H9 (cell line): ENCODE data around the gene KAT7. TPM values are rescaled to one million over a fixed set of nuclear protein-coding genes. Genes with fewer than 3 reads are reported as not detected.

ENCODE experiments used
- DNase-seq: peaks from one replicate; pipeline ENCODE4 v3.0.0-alpha.2; 2017
- H2AFZ ChIP-seq: one replicate; pipeline ENCODE4 v1.6.1; 2013; ENCODE audit warnings: mild to moderate bottlenecking, low read length, control low read depth, moderate library complexity
- H2AK5ac ChIP-seq: 2 replicates; pipeline ENCODE4 v1.6.1; 2013; ENCODE audit warnings: low read length, control low read depth, mixed read lengths; ENCODE audit not compliant: insufficient read length
- H2BK120ac ChIP-seq: one replicate; pipeline ENCODE4 v1.6.1; 2013; ENCODE audit warnings: low read depth, mild to moderate bottlenecking, low read length, control low read depth, inconsistent platforms; ENCODE audit not compliant: poor library complexity, severe bottlenecking
- H2BK12ac ChIP-seq: 2 replicates; pipeline ENCODE4 v1.6.1; 2013; ENCODE audit warnings: low read length, control low read depth, mixed read lengths, low read depth; ENCODE audit not compliant: insufficient read length
- H2BK15ac ChIP-seq: 2 replicates; pipeline ENCODE4 v1.6.1; 2013; ENCODE audit warnings: low read depth, low read length, control low read depth
- H2BK20ac ChIP-seq: one replicate; pipeline ENCODE4 v1.6.1; 2013; ENCODE audit warnings: low read depth, mild to moderate bottlenecking, low read length, control low read depth, inconsistent platforms; ENCODE audit not compliant: poor library complexity, severe bottlenecking
- H2BK5ac ChIP-seq: 2 replicates; pipeline ENCODE4 v1.6.1; 2013; ENCODE audit warnings: low read length, control low read depth, mixed read lengths; ENCODE audit not compliant: insufficient read length
- H3K14ac ChIP-seq: 2 replicates; pipeline ENCODE4 v1.6.1; 2013; ENCODE audit warnings: low read length, control low read depth; ENCODE audit not compliant: insufficient read depth
- H3K18ac ChIP-seq: 2 replicates; pipeline ENCODE4 v1.6.1; 2013; ENCODE audit warnings: low read depth, mild to moderate bottlenecking, mixed read lengths, low read length, control low read depth; ENCODE audit not compliant: insufficient read length
- H3K23ac ChIP-seq: 2 replicates; pipeline ENCODE4 v1.6.1; 2013; ENCODE audit warnings: low read length, control low read depth, mixed read lengths, low read depth; ENCODE audit not compliant: insufficient read length
- H3K23me2 ChIP-seq: 2 replicates; pipeline ENCODE4 v1.6.1; 2013; ENCODE audit warnings: low read depth, mild to moderate bottlenecking, mixed read lengths, low read length, control low read depth; ENCODE audit not compliant: insufficient read length, poor library complexity, severe bottlenecking
- H3K27ac ChIP-seq: 2 replicates; pipeline ENCODE4 v1.5.1; 2013; ENCODE audit warnings: low read length, control low read depth, mixed read lengths, low read depth; ENCODE audit not compliant: insufficient read length
- H3K27me3 ChIP-seq: 2 replicates; pipeline ENCODE4 v1.6.1; 2013; ENCODE audit warnings: low read length, control low read depth, inconsistent platforms; ENCODE audit not compliant: insufficient read depth
- H3K4ac ChIP-seq: 2 replicates; pipeline ENCODE4 v1.6.1; 2013; ENCODE audit warnings: low read depth, mild to moderate bottlenecking, control low read depth, inconsistent platforms, low read length, moderate library complexity
- H3K4me1 ChIP-seq: 2 replicates; pipeline ENCODE4 v1.6.1; 2013; ENCODE audit warnings: low read length, control low read depth, inconsistent platforms; ENCODE audit not compliant: insufficient read depth
- H3K4me2 ChIP-seq: 2 replicates; pipeline ENCODE4 v1.6.1; 2013; ENCODE audit warnings: low read length, control low read depth, mixed read lengths; ENCODE audit not compliant: insufficient read length, insufficient read depth
- H3K56ac ChIP-seq: 2 replicates; pipeline ENCODE4 v1.6.1; 2013; ENCODE audit warnings: low read depth, mild to moderate bottlenecking, mixed read lengths, low read length, control low read depth; ENCODE audit not compliant: insufficient read length
- H3K79me1 ChIP-seq: 2 replicates; pipeline ENCODE4 v1.6.1; 2013; ENCODE audit warnings: low read depth, mild to moderate bottlenecking, moderate library complexity, low read length, control low read depth, inconsistent platforms; ENCODE audit not compliant: insufficient read depth, poor library complexity, severe bottlenecking
- H3K79me2 ChIP-seq: 2 replicates; pipeline ENCODE4 v1.6.1; 2013; ENCODE audit warnings: low read length, control low read depth, inconsistent platforms; ENCODE audit not compliant: insufficient read depth
- H3K9ac ChIP-seq: 2 replicates; pipeline ENCODE4 v1.6.1; 2013; ENCODE audit warnings: low read length, control low read depth, mixed read lengths; ENCODE audit not compliant: insufficient read length; ENCODE audit errors: extremely low read depth
- H3K9me3 ChIP-seq: one replicate; pipeline ENCODE4 v1.6.1; 2013; ENCODE audit warnings: low read depth, low read length, inconsistent platforms; ENCODE audit not compliant: control insufficient read depth
- H3T11ph ChIP-seq: one replicate; pipeline ENCODE4 v1.6.1; 2013; ENCODE audit warnings: mild to moderate bottlenecking, low read length, control low read depth, inconsistent platforms
- H4K20me1 ChIP-seq: one replicate; pipeline ENCODE4 v1.6.1; 2013; ENCODE audit not compliant: control insufficient read depth, insufficient read length, insufficient read depth
- H4K5ac ChIP-seq: 2 replicates; pipeline ENCODE4 v1.6.1; 2013; ENCODE audit warnings: low read depth, mild to moderate bottlenecking, mixed read lengths, low read length, control low read depth; ENCODE audit not compliant: insufficient read length
- H4K8ac ChIP-seq: replicated peaks from 2 replicates; pipeline ENCODE4 v1.6.1; 2013; ENCODE audit warnings: low read length, control low read depth, mixed read lengths, low read depth; ENCODE audit not compliant: insufficient read length
- H4K91ac ChIP-seq: 2 replicates; pipeline ENCODE4 v1.6.1; 2013; ENCODE audit warnings: low read depth, mild to moderate bottlenecking, moderate library complexity, mixed read lengths, low read length, control low read depth; ENCODE audit not compliant: insufficient read length
- H3K27ac Mint-ChIP-seq, 3 experiments: 2 replicates in 2 of 3; 3 replicates in 1 of 3; pipeline ENCODE4 v1.8.0; 2020 to 2021; ENCODE audit warnings: mixed read lengths in 3 of 3, mild to moderate bottlenecking in 1 of 3, moderate library complexity in 1 of 3
- H3K27me3 Mint-ChIP-seq: 2 replicates; pipeline ENCODE4 v1.8.0; 2021; ENCODE audit warnings: low read depth, mild to moderate bottlenecking, moderate library complexity, mixed read lengths
- H3K36me3 Mint-ChIP-seq, 3 experiments: 2 replicates in 2 of 3; 3 replicates in 1 of 3; pipeline ENCODE4 v1.8.0; 2020 to 2021; ENCODE audit warnings: low read depth in 3 of 3, mixed read lengths in 3 of 3; ENCODE audit not compliant: insufficient read depth in 1 of 3
- H3K4me1 Mint-ChIP-seq, 2 experiments: 2 replicates each; pipeline ENCODE4 v1.8.0; 2020; ENCODE audit warnings: mixed read lengths in 2 of 2
- H3K4me3 Mint-ChIP-seq, 2 experiments: 2 replicates in 1 of 2; 3 replicates in 1 of 2; pipeline ENCODE4 v1.8.0; 2020 to 2021; ENCODE audit warnings: mild to moderate bottlenecking in 2 of 2, mixed read lengths in 2 of 2, moderate library complexity in 1 of 2
- H3K9me3 Mint-ChIP-seq, 2 experiments: 2 replicates in 1 of 2; 3 replicates in 1 of 2; pipeline ENCODE4 v1.8.0; 2020; ENCODE audit warnings: mild to moderate bottlenecking in 2 of 2, mixed read lengths in 2 of 2, moderate library complexity in 1 of 2
- WGBS: extraction: QIAGEN DNeasy Blood & Tissue Kit; methylation state at CpG from one replicate; pipeline ENCODE4 v1.1.7; 2013; ENCODE audit warnings: missing lambda C conversion rate, low lambda C conversion rate, mixed read lengths; ENCODE audit not compliant: insufficient read length; ENCODE audit errors: extremely low coverage; 5-methylcytosine and 5-hydroxymethylcytosine counted together
- total RNA-seq: library from RNA; stranded (reverse); gene quantifications from 2 replicates; pipeline ENCODE4 v1.2.1, GENCODE V29; 2021
- TF ChIP-seq, protein P1 (sequence below): fragments of 200-600 bp; sonication (generic); conservative IDR thresholded peaks from 3 replicates; pipeline ENCODE4 v1.8.0; 2021; ENCODE audit warnings: antibody characterized with exemption, mild to moderate bottlenecking

The KAT7 gene
- total RNA-seq, 1 experiment from 2014 or later = 93.1 TPM

DNA sequence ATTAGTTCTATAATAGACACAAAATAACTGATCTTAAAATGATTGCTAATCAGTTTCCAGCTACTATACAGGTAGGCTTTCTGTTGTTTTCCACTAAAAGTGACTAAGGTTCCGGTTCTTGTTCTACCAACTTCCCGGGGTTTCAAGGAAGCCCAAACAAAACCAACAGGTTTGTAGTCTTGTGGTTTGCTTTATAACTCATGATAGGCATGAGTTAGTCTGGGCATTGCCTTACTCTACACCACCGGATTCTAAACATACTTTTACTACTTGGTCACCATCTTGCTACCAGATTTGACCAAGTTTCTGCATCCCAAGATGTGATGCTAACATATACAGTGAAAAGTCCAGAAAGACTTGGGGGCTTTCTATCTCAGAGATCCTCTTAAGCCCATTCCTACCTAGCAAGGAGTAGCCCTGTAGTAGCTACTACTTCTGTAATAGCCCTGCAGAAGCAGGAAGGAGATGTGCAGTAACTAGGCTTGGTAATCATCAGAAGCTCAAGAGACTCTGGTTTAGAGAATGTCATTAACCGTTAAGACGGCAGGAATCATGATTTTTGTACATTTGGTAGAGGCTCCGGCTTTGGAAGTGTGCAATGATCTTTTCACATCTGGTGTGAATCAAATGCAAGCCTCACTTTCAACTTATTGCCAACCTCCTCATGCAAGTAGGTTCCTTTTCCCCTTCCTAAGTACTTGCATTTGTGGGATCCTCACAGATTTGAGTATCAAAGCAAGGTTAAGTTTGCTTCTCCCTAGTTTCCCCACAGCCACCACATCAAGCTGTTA, 26.1 kb upstream of the KAT7 start:
- H2BK20ac ChIP-seq = no peak overlapping the region
- no peak overlapping the region for H4K91ac ChIP-seq
- peak overlapping the region in 1 of 3 experiments; percentile 94; a peak in 1 of 7 replicates for H3K27ac Mint-ChIP-seq
- peaks cover 39 to 40% of the 10 kb centered on the region in 2 experiments for H3K4me1 Mint-ChIP-seq
- TF ChIP-seq, protein P1, sequence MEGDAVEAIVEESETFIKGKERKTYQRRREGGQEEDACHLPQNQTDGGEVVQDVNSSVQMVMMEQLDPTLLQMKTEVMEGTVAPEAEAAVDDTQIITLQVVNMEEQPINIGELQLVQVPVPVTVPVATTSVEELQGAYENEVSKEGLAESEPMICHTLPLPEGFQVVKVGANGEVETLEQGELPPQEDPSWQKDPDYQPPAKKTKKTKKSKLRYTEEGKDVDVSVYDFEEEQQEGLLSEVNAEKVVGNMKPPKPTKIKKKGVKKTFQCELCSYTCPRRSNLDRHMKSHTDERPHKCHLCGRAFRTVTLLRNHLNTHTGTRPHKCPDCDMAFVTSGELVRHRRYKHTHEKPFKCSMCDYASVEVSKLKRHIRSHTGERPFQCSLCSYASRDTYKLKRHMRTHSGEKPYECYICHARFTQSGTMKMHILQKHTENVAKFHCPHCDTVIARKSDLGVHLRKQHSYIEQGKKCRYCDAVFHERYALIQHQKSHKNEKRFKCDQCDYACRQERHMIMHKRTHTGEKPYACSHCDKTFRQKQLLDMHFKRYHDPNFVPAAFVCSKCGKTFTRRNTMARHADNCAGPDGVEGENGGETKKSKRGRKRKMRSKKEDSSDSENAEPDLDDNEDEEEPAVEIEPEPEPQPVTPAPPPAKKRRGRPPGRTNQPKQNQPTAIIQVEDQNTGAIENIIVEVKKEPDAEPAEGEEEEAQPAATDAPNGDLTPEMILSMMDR = no peak
- peak overlapping the region; percentile 89 for H3K4me2 ChIP-seq
- no peak overlapping the region for H2BK15ac ChIP-seq
- no peak overlapping the region for H3K4ac ChIP-seq
- H4K20me1 ChIP-seq = no peaks in the 10 kb centered on the region
- no peak overlapping the region for H4K5ac ChIP-seq
- no peak for DNase-seq
- no peak overlapping the region for H3K23ac ChIP-seq
- no CpG with 5 or more reads among the region's 6 CpGs for WGBS
- no peak overlapping the region for H2BK5ac ChIP-seq
- peaks cover 14% of the 10 kb centered on the region; the same call in 1 of the 2 replicates for H3K79me2 ChIP-seq
- H2AK5ac ChIP-seq = no peak overlapping the region
- H3K27me3 ChIP-seq = no peaks in the 10 kb centered on the region
- H3T11ph ChIP-seq = no peak overlapping the region
- no peak overlapping the region for H3K18ac ChIP-seq
- H3K9ac ChIP-seq = peak overlapping the region; percentile 14
- peaks cover 11% of the 10 kb centered on the region for H3K4me1 ChIP-seq
- no peak overlapping the region for H3K14ac ChIP-seq
- peaks cover 9% of the 10 kb centered on the region for H3K79me1 ChIP-seq
- no peak overlapping the region for H3K56ac ChIP-seq
- peaks cover 12% of the 10 kb centered on the region for H3K23me2 ChIP-seq
- no peaks in the 10 kb centered on the region; a peak in 1 of 5 replicates for H3K9me3 Mint-ChIP-seq
- H4K8ac ChIP-seq = no peak overlapping the region
- no peaks in the 10 kb centered on the region for H3K9me3 ChIP-seq
- H2BK120ac ChIP-seq = no peak overlapping the region
- no peak overlapping the region for H2BK12ac ChIP-seq
- H3K27me3 Mint-ChIP-seq = peaks cover 15% of the 10 kb centered on the region
- peaks cover 0 to 7% (median 2%) of the 10 kb centered on the region in 3 experiments; a peak in 6 of 7 replicates for H3K36me3 Mint-ChIP-seq
- no peak overlapping the region for H3K27ac ChIP-seq
- H3K4me3 Mint-ChIP-seq = peak overlapping the region; percentile 88 to 92
- H2AFZ ChIP-seq = no peak overlapping the region
